CD4-positive, CD25-positive, alpha-beta regulatory T cell (primary cell): ENCODE data around the gene SORBS1. TPM values are rescaled to one million over a fixed set of nuclear protein-coding genes. Genes with fewer than 3 reads are reported as not detected.
"Not testable (repeated sequence)": the region's sequence is repeated elsewhere in the genome, so short reads cannot be mapped to it uniquely, and the experiment has no call there.

ENCODE experiments used
- ATAC-seq, 2 donors: fragments of 150-1000 bp; cut with Tn5 transposase; one replicate each; pipeline ENCODE4 v1.10.0; 2021; ENCODE audit warnings: low read depth in 2 of 2, moderate number of reproducible peaks in 2 of 2, moderate library complexity in 1 of 2
- DNase-seq, 3 donors: peaks; one replicate each; pipeline versions ENCODE4 v3.0.0 to v3.0.0-alpha.2; 2012 to 2022; ENCODE audit warnings: mixed read lengths in 1 of 3
- H3K27ac ChIP-seq: one replicate; pipeline ENCODE4 v1.7.0; 2013; ENCODE audit warnings: mild to moderate bottlenecking, low read length; ENCODE audit not compliant: insufficient read depth, poor library complexity, severe bottlenecking
- H3K27me3 ChIP-seq: one replicate; pipeline ENCODE4 v1.7.0; 2013; ENCODE audit warnings: low read length; ENCODE audit not compliant: control insufficient read depth, insufficient read depth
- H3K36me3 ChIP-seq: one replicate; pipeline ENCODE4 v1.7.0; 2013; ENCODE audit warnings: mild to moderate bottlenecking, low read length, moderate library complexity; ENCODE audit not compliant: control insufficient read depth, insufficient read depth
- H3K4me1 ChIP-seq: 2 replicates; pipeline ENCODE4 v1.7.0; 2013; ENCODE audit warnings: mild to moderate bottlenecking, low read length; ENCODE audit not compliant: insufficient read depth, control insufficient read depth, poor library complexity, severe bottlenecking
- H3K4me3 ChIP-seq: one replicate; pipeline ENCODE4 v1.7.0; 2013; ENCODE audit warnings: low read depth, mild to moderate bottlenecking, low read length, moderate library complexity
- H3K9me3 ChIP-seq, 2 experiments: 1 replicate in 1 of 2; 2 replicates in 1 of 2; pipeline ENCODE4 v1.7.0; 2013; ENCODE audit warnings: low read length in 2 of 2, mild to moderate bottlenecking in 1 of 2, moderate library complexity in 1 of 2; ENCODE audit not compliant: control insufficient read depth in 2 of 2
- H3K27ac Mint-ChIP-seq, 3 donors: one replicate each; pipeline ENCODE4 v1.8.0; 2020 to 2022; ENCODE audit warnings: mild to moderate bottlenecking in 3 of 3, mixed read lengths in 3 of 3, moderate library complexity in 2 of 3
- H3K27me3 Mint-ChIP-seq: one replicate; pipeline ENCODE4 v1.8.0; 2022; ENCODE audit warnings: mild to moderate bottlenecking, mixed read lengths
- H3K36me3 Mint-ChIP-seq: one replicate; pipeline ENCODE4 v1.8.0; 2020; ENCODE audit warnings: mixed read lengths
- H3K4me1 Mint-ChIP-seq, 4 donors: one replicate each; pipeline ENCODE4 v1.8.0; 2020 to 2022; ENCODE audit warnings: mixed read lengths in 4 of 4, mild to moderate bottlenecking in 1 of 4
- H3K4me3 Mint-ChIP-seq, 4 donors: one replicate each; pipeline ENCODE4 v1.8.0; 2020 to 2022; ENCODE audit warnings: mild to moderate bottlenecking in 4 of 4, mixed read lengths in 4 of 4, moderate library complexity in 3 of 4
- H3K9me3 Mint-ChIP-seq, 7 donors: one replicate each; pipeline ENCODE4 v1.8.0; 2020 to 2022; ENCODE audit warnings: mixed read lengths in 7 of 7, mild to moderate bottlenecking in 3 of 7, moderate library complexity in 2 of 7
- polyA plus RNA-seq, 4 donors: library from polyadenylated mRNA; unstranded; fragments of 300-500 nt; fragmentation: Illumina TruSeq; gene quantifications; one replicate each; pipeline ENCODE4 v1.2.3, GENCODE V29; 2021
- total RNA-seq: library from RNA; stranded (reverse); gene quantifications from one replicate; pipeline ENCODE4 v1.2.3, GENCODE V29; 2022

SORBS1 gene
- total and polyA plus RNA-seq, 5 donors from 2014 or later = 0.31 to 3.7 (median 0.38) TPM

GRCh38 chr10:95469251-95469650 is 91.9 kb downstream of the SORBS1 start:
- H3K4me1 ChIP-seq = no peaks in the 10 kb centered on the region
- no peak overlapping the region for H3K27ac ChIP-seq
- no peak overlapping the region for H3K4me3 Mint-ChIP-seq
- H3K36me3 ChIP-seq = no peaks in the 10 kb centered on the region
- H3K4me1 Mint-ChIP-seq = peaks cover 0 to 2% (median 0%) of the 10 kb centered on the region in 4 donors
- H3K9me3 Mint-ChIP-seq = peaks cover 0 to 3% (median 0%) of the 10 kb centered on the region in 7 donors
- no peak overlapping the region for H3K27ac Mint-ChIP-seq
- peaks cover 11% of the 10 kb centered on the region for H3K27me3 Mint-ChIP-seq
- no peaks in the 10 kb centered on the region for H3K36me3 Mint-ChIP-seq
- H3K9me3 ChIP-seq = no peaks in the 10 kb centered on the region
- DNase-seq (no peak), ATAC-seq (no peak)
- H3K27me3 ChIP-seq = no peaks in the 10 kb centered on the region
- no peak overlapping the region for H3K4me3 ChIP-seq

GRCh38 chr10:95467642-95468041 is 93.5 kb downstream of the SORBS1 start:
- H3K27ac Mint-ChIP-seq, H3K36me3 Mint-ChIP-seq, H3K4me1 Mint-ChIP-seq, H3K4me1 ChIP-seq, H3K27ac ChIP-seq, H3K27me3 ChIP-seq, H3K4me3 Mint-ChIP-seq, ATAC-seq, DNase-seq, H3K9me3 ChIP-seq, H3K9me3 Mint-ChIP-seq, H3K36me3 ChIP-seq, H3K4me3 ChIP-seq: not testable (repeated sequence)
- H3K27me3 Mint-ChIP-seq = peaks cover 18% of the 10 kb centered on the region

GRCh38 chr10:95467162-95467599 is 94.0 kb downstream of the SORBS1 start:
- no peak for ATAC-seq
- no peaks in the 10 kb centered on the region for H3K36me3 Mint-ChIP-seq
- Histone ChIP-seq H3K27ac (no peak overlapping the region), H3K36me3 (no peaks in the 10 kb centered on the region), H3K4me1 (no peaks in the 10 kb centered on the region), H3K4me3 (no peak overlapping the region), H3K9me3 (no peaks in the 10 kb centered on the region), H3K27me3 (no peaks in the 10 kb centered on the region)
- H3K4me3 Mint-ChIP-seq = no peak overlapping the region
- H3K4me1 Mint-ChIP-seq = peaks cover 0 to 2% (median 0%) of the 10 kb centered on the region in 4 donors
- no peak overlapping the region for H3K27ac Mint-ChIP-seq
- DNase-seq = no peak
- H3K9me3 Mint-ChIP-seq = peaks cover 0 to 3% (median 0%) of the 10 kb centered on the region in 7 donors
- peaks cover 23% of the 10 kb centered on the region for H3K27me3 Mint-ChIP-seq

GRCh38 chr10:95466436-95466835 is 94.7 kb downstream of the SORBS1 start:
- Mint-ChIP-seq H3K4me3 (no peak overlapping the region), H3K27ac (no peak overlapping the region), H3K36me3 (no peaks in the 10 kb centered on the region), H3K9me3 (peaks cover 0 to 3% (median 0%) of the 10 kb centered on the region in 7 donors), H3K27me3 (peaks cover 22% of the 10 kb centered on the region), H3K4me1 (peaks cover 0 to 2% (median 0%) of the 10 kb centered on the region in 4 donors)
- H3K4me3 ChIP-seq = no peak overlapping the region
- no peak overlapping the region for H3K27ac ChIP-seq
- H3K4me1 ChIP-seq = no peaks in the 10 kb centered on the region
- H3K9me3 ChIP-seq = no peaks in the 10 kb centered on the region
- H3K36me3 ChIP-seq = no peaks in the 10 kb centered on the region
- DNase-seq (no peak), ATAC-seq (no peak)
- no peaks in the 10 kb centered on the region for H3K27me3 ChIP-seq

- H3K4me1 Mint-ChIP-seq = peaks cover 0 to 2% (median 0%) of the 10 kb centered on the region in 4 donors
- Histone ChIP-seq H3K4me3 (no peak overlapping the region), H3K36me3 (no peaks in the 10 kb centered on the region), H3K27ac (no peak overlapping the region), H3K9me3 (no peaks in the 10 kb centered on the region), H3K27me3 (no peaks in the 10 kb centered on the region), H3K4me1 (no peaks in the 10 kb centered on the region)
- ATAC-seq = no peak
- no peaks in the 10 kb centered on the region for H3K36me3 Mint-ChIP-seq
- no peak overlapping the region for H3K4me3 Mint-ChIP-seq
- H3K9me3 Mint-ChIP-seq = peaks cover 0 to 3% (median 0%) of the 10 kb centered on the region in 7 donors
- peaks cover 23% of the 10 kb centered on the region for H3K27me3 Mint-ChIP-seq
- DNase-seq = no peak
- H3K27ac Mint-ChIP-seq = no peak overlapping the region
Observed at GRCh38 chr10:95464280-95464679, 96.9 kb downstream of the SORBS1 start.

- Histone ChIP-seq H3K4me1 (no peaks in the 10 kb centered on the region), H3K4me3 (no peak overlapping the region), H3K27me3 (no peaks in the 10 kb centered on the region), H3K9me3 (no peaks in the 10 kb centered on the region), H3K36me3 (no peaks in the 10 kb centered on the region), H3K27ac (no peak overlapping the region)
- no peak for DNase-seq
- no peak overlapping the region for H3K27ac Mint-ChIP-seq
- no peak overlapping the region for H3K4me3 Mint-ChIP-seq
- H3K4me1 Mint-ChIP-seq = peaks cover 0 to 2% (median 0%) of the 10 kb centered on the region in 4 donors
- no peak for ATAC-seq
- H3K36me3 Mint-ChIP-seq = no peaks in the 10 kb centered on the region
- peaks cover 0 to 3% (median 0%) of the 10 kb centered on the region in 7 donors for H3K9me3 Mint-ChIP-seq
- peaks cover 30% of the 10 kb centered on the region for H3K27me3 Mint-ChIP-seq
Observed at GRCh38 chr10:95462740-95463667, 98.2 kb downstream of the SORBS1 start.

- H3K9me3 ChIP-seq = no peaks in the 10 kb centered on the region
- Mint-ChIP-seq H3K27me3 (peaks cover 37% of the 10 kb centered on the region), H3K27ac (no peak overlapping the region), H3K4me3 (no peak overlapping the region), H3K36me3 (no peaks in the 10 kb centered on the region), H3K4me1 (peaks cover 0 to 2% (median 0%) of the 10 kb centered on the region in 4 donors), H3K9me3 (peaks cover 0 to 3% (median 0%) of the 10 kb centered on the region in 7 donors)
- no peaks in the 10 kb centered on the region for H3K36me3 ChIP-seq
- ATAC-seq (no peak), DNase-seq (no peak)
- H3K27me3 ChIP-seq = no peaks in the 10 kb centered on the region
- no peak overlapping the region for H3K4me3 ChIP-seq
- no peak overlapping the region for H3K27ac ChIP-seq
- no peaks in the 10 kb centered on the region for H3K4me1 ChIP-seq
Observed at GRCh38 chr10:95461611-95462010, 99.6 kb downstream of the SORBS1 start.
